GM23338 (cell line): ENCODE data around the gene TOX2. TPM values are rescaled to one million over a fixed set of nuclear protein-coding genes. Genes with fewer than 3 reads are reported as not detected.

Experiments used
- ATAC-seq: fragments of 200-7000 bp; cut with Tn5 transposase; 3 replicates; pipeline ENCODE4 v1.9.1; 2020
- DNase-seq: peaks from one replicate; pipeline ENCODE4 v3.0.0-alpha.2; 2015; ENCODE audit warnings: low spot score
- H2AFZ ChIP-seq: fragments of 200-600 bp; sonication (generic); 2 replicates; pipeline ENCODE4 v1.8.0; 2016; ENCODE audit warnings: antibody characterized with exemption, mild to moderate bottlenecking, moderate library complexity
- H3F3A ChIP-seq: fragments of 200-600 bp; sonication (generic); replicated peaks from 2 replicates; pipeline ENCODE4 v1.8.0; 2017; ENCODE audit warnings: antibody characterized with exemption, mixed run types, low read depth
- H3K27ac ChIP-seq: fragments of 200-600 bp; sonication (generic); 2 replicates; pipeline ENCODE4 v1.6.1; 2016; ENCODE audit warnings: low read depth
- H3K27me3 ChIP-seq: fragments of 200-600 bp; sonication (generic); 2 replicates; pipeline ENCODE4 v1.8.0; 2016; ENCODE audit warnings: mild to moderate bottlenecking, mixed run types, moderate library complexity; ENCODE audit not compliant: insufficient read depth
- H3K36me3 ChIP-seq: fragments of 200-600 bp; sonication (generic); 2 replicates; pipeline ENCODE4 v1.8.0; 2016; ENCODE audit warnings: mild to moderate bottlenecking; ENCODE audit not compliant: insufficient read depth
- H3K4me1 ChIP-seq: fragments of 200-600 bp; sonication (generic); 2 replicates; pipeline ENCODE4 v1.8.0; 2016; ENCODE audit warnings: mild to moderate bottlenecking, moderate library complexity; ENCODE audit not compliant: insufficient read depth
- H3K4me2 ChIP-seq: fragments of 200-600 bp; sonication (generic); 2 replicates; pipeline ENCODE4 v1.7.1; 2017; ENCODE audit warnings: mixed run types
- H3K4me3 ChIP-seq: fragments of 200-600 bp; sonication (generic); 2 replicates; pipeline ENCODE4 v1.6.1; 2016; ENCODE audit warnings: mixed run types
- H3K79me2 ChIP-seq: fragments of 200-600 bp; sonication (generic); replicated peaks from 2 replicates; pipeline ENCODE4 v1.8.0; 2017; ENCODE audit warnings: mild to moderate bottlenecking; ENCODE audit not compliant: insufficient read depth
- H3K9me2 ChIP-seq: fragments of 200-600 bp; sonication (generic); 2 replicates; pipeline ENCODE4 v1.8.0; 2017; ENCODE audit not compliant: insufficient read depth
- H4K20me1 ChIP-seq: fragments of 200-600 bp; sonication (generic); replicated peaks from 2 replicates; pipeline ENCODE4 v1.8.0; 2017; ENCODE audit warnings: mild to moderate bottlenecking; ENCODE audit not compliant: insufficient read depth
- H3K27ac Mint-ChIP-seq: 2 replicates; pipeline ENCODE4 v1.8.0; 2020; ENCODE audit warnings: inconsistent platforms, mild to moderate bottlenecking, moderate library complexity, mixed read lengths
- H3K27me3 Mint-ChIP-seq: 3 replicates; pipeline ENCODE4 v1.8.0; 2022; ENCODE audit warnings: low read depth, mild to moderate bottlenecking, moderate library complexity, mixed read lengths, inconsistent platforms; ENCODE audit not compliant: insufficient read depth, poor library complexity
- H3K36me3 Mint-ChIP-seq: 3 replicates; pipeline ENCODE4 v1.8.0; 2021; ENCODE audit warnings: low read depth, mild to moderate bottlenecking, inconsistent platforms, moderate library complexity, mixed read lengths
- H3K4me1 Mint-ChIP-seq: 3 replicates; pipeline ENCODE4 v1.8.0; 2020; ENCODE audit warnings: mild to moderate bottlenecking, inconsistent platforms, mixed read lengths
- H3K4me3 Mint-ChIP-seq: 3 replicates; pipeline ENCODE4 v1.8.0; 2021; ENCODE audit warnings: moderate library complexity, mild to moderate bottlenecking, inconsistent platforms, mixed read lengths
- H3K9me3 Mint-ChIP-seq: 3 replicates; pipeline ENCODE4 v1.8.0; 2020; ENCODE audit warnings: moderate library complexity, mild to moderate bottlenecking, inconsistent platforms, mixed read lengths
- CREB1 ChIP-seq: fragments of 250-450 bp; sonication (Bioruptor Pico); IDR thresholded peaks from 2 replicates; pipeline ENCODE4 v1.5.0; 2020; ENCODE audit warnings: low read depth, mild to moderate bottlenecking, moderate library complexity
- EZH2 ChIP-seq: fragments of 200-600 bp; sonication (generic); IDR thresholded peaks from one replicate; pipeline ENCODE4 v1.8.0; 2017; ENCODE audit warnings: antibody characterized with exemption, mild to moderate bottlenecking, low read depth; ENCODE audit not compliant: unreplicated experiment
- NANOG ChIP-seq: IDR thresholded peaks from 2 replicates; pipeline ENCODE4 v1.6.1; 2016; ENCODE audit warnings: antibody characterized with exemption, borderline replicate concordance
- STAT1 ChIP-seq: IDR thresholded peaks from one replicate; pipeline ENCODE4 v1.6.1; 2016; ENCODE audit warnings: antibody characterized with exemption; ENCODE audit not compliant: unreplicated experiment
- ZNF114 ChIP-seq: fragments of 250-450 bp; sonication (Bioruptor Pico); IDR thresholded peaks from 2 replicates; pipeline ENCODE4 v1.5.0; 2020; ENCODE audit warnings: mild to moderate bottlenecking, moderate library complexity
- ZNF331 ChIP-seq: fragments of 250-450 bp; sonication (Bioruptor Pico); IDR thresholded peaks from 2 replicates; pipeline ENCODE4 v1.5.0; 2020; ENCODE audit warnings: low read depth, mild to moderate bottlenecking, moderate library complexity
- polyA plus RNA-seq: library from polyadenylated mRNA; unstranded; fragments of >200 nt; fragmentation: Nextera tagmentation; extraction: Ambion mirVana; gene quantifications from 2 replicates; pipeline ENCODE4 v1.2.1, GENCODE V29; 2016
- total RNA-seq: library from RNA; depleted of rRNA; stranded (reverse); fragments of >200 nt; shearing (Covaris generic); gene quantifications from 2 replicates; pipeline ENCODE4 v1.2.3, GENCODE V29; 2014
- TF ChIP-seq, protein P1 (sequence below): fragments of 250-450 bp; sonication (Bioruptor Pico); IDR thresholded peaks from 2 replicates; pipeline ENCODE4 v1.5.0; 2020; ENCODE audit warnings: mild to moderate bottlenecking, moderate library complexity

The TOX2 gene
- total and polyA plus RNA-seq, 2 experiments from 2014 or later, result 1.4 to 1.5 TPM

- TF ChIP-seq, protein P1, sequence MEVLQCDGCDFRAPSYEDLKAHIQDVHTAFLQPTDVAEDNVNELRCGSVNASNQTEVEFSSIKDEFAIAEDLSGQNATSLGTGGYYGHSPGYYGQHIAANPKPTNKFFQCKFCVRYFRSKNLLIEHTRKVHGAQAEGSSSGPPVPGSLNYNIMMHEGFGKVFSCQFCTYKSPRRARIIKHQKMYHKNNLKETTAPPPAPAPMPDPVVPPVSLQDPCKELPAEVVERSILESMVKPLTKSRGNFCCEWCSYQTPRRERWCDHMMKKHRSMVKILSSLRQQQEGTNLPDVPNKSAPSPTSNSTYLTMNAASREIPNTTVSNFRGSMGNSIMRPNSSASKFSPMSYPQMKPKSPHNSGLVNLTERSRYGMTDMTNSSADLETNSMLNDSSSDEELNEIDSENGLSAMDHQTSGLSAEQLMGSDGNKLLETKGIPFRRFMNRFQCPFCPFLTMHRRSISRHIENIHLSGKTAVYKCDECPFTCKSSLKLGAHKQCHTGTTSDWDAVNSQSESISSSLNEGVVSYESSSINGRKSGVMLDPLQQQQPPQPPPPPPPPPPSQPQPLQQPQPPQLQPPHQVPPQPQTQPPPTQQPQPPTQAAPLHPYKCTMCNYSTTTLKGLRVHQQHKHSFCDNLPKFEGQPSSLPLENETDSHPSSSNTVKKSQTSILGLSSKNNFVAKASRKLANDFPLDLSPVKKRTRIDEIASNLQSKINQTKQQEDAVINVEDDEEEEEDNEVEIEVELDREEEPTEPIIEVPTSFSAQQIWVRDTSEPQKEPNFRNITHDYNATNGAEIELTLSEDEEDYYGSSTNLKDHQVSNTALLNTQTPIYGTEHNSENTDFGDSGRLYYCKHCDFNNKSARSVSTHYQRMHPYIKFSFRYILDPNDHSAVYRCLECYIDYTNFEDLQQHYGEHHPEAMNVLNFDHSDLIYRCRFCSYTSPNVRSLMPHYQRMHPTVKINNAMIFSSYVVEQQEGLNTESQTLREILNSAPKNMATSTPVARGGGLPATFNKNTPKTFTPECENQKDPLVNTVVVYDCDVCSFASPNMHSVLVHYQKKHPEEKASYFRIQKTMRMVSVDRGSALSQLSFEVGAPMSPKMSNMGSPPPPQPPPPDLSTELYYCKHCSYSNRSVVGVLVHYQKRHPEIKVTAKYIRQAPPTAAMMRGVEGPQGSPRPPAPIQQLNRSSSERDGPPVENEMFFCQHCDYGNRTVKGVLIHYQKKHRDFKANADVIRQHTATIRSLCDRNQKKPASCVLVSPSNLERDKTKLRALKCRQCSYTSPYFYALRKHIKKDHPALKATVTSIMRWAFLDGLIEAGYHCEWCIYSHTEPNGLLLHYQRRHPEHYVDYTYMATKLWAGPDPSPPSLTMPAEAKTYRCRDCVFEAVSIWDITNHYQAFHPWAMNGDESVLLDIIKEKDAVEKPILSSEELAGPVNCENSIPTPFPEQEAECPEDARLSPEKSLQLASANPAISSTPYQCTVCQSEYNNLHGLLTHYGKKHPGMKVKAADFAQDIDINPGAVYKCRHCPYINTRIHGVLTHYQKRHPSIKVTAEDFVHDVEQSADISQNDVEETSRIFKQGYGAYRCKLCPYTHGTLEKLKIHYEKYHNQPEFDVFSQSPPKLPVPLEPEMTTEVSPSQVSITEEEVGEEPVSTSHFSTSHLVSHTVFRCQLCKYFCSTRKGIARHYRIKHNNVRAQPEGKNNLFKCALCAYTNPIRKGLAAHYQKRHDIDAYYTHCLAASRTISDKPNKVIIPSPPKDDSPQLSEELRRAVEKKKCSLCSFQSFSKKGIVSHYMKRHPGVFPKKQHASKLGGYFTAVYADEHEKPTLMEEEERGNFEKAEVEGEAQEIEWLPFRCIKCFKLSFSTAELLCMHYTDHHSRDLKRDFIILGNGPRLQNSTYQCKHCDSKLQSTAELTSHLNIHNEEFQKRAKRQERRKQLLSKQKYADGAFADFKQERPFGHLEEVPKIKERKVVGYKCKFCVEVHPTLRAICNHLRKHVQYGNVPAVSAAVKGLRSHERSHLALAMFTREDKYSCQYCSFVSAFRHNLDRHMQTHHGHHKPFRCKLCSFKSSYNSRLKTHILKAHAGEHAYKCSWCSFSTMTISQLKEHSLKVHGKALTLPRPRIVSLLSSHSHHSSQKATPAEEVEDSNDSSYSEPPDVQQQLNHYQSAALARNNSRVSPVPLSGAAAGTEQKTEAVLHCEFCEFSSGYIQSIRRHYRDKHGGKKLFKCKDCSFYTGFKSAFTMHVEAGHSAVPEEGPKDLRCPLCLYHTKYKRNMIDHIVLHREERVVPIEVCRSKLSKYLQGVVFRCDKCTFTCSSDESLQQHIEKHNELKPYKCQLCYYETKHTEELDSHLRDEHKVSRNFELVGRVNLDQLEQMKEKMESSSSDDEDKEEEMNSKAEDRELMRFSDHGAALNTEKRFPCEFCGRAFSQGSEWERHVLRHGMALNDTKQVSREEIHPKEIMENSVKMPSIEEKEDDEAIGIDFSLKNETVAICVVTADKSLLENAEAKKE (CRISPR knock-in tag), result no peak
- TF ChIP-seq ZNF331 (CRISPR knock-in tag), result no peak
Observed at GRCh38 chr20:44006578-44006977, 91.9 kb downstream of the TOX2 start (continued).

- Mint-ChIP-seq H3K27me3 (peaks cover 2% of the 10 kb centered on the region), H3K4me1 (no peaks in the 10 kb centered on the region), H3K4me3 (no peak overlapping the region), H3K9me3 (no peaks in the 10 kb centered on the region), H3K27ac (no peak overlapping the region), H3K36me3 (no peaks in the 10 kb centered on the region)
- Histone ChIP-seq H3K4me2 (no peak overlapping the region), H3K27ac (no peak overlapping the region), H3K9me2 (no peaks in the 10 kb centered on the region), H2AFZ (no peak overlapping the region), H3F3A (no peaks in the 10 kb centered on the region), H3K4me1 (no peaks in the 10 kb centered on the region), H4K20me1 (no peaks in the 10 kb centered on the region), H3K4me3 (no peak overlapping the region), H3K36me3 (no peaks in the 10 kb centered on the region), H3K27me3 (no peaks in the 10 kb centered on the region), H3K79me2 (no peaks in the 10 kb centered on the region)
- DNase-seq (no peak), ATAC-seq (no peak)
- TF ChIP-seq ZNF114 (CRISPR knock-in tag) (no peak), CREB1 (CRISPR knock-in tag) (no peak), ZNF331 (CRISPR knock-in tag) (no peak), EZH2 (no peak), STAT1 (no peak), NANOG (no peak)
- TF ChIP-seq, protein P1 (CRISPR knock-in tag), result no peak
Observed at GRCh38 chr20:44008806-44009678, 94.4 kb downstream of the TOX2 start.
